Measurements from ENCODE around the gene ARHGAP35.
"Not testable (repeated sequence)": the region's sequence is repeated elsewhere in the genome, so short reads cannot be mapped to it uniquely, and the experiment has no call there.

The ARHGAP35 gene

DNA sequence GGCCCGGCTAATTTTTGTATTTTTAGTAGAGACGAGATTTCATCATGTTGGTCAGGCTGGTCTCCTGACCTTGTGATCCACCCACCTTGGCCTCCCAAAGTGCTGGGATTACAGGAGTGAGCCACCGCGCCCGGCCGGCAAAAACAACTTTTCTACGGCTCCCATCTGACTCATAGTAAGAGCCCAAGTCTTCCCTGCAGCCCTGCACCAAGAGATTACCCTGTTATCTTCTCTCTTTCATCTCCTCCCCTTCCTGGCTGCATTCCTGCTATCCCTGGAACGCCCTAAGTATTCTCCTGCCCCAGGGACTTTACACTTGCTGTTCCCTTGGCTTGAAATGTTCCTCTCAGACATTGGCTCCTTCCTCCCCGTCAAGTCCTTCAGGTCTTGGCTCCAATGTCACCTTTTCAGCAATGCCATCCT is 16.7 kb upstream of the ARHGAP35 start:
- no peak for DNase-seq (ENCODE audit: low read depth)

DNA sequence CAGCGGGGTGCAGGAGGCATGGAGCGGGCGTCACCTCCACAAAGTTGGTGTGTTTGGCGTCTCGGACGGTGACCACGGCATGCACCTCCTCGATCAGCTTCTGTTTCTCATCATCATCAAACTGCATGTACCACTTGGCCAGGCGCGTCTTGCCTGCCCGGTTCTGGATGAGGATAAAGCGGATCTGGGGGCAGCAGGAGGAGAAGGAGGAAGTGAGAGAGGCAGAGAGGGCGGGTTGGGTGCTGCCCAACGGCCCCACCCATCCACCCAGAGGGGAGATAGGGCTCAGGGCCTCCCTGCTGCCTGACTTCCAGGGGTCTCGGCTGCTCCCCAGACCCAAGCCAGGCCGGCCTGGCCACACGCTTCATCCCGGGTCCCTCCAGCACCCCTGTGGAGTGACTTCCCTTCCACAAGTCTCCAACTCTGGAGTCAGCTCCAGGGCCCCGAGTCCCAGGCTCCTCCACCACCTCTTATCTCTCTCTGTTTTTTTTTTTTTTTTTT is 14.8 kb upstream of the ARHGAP35 start:
- no peak for DNase-seq (ENCODE audit: low read depth)

DNA sequence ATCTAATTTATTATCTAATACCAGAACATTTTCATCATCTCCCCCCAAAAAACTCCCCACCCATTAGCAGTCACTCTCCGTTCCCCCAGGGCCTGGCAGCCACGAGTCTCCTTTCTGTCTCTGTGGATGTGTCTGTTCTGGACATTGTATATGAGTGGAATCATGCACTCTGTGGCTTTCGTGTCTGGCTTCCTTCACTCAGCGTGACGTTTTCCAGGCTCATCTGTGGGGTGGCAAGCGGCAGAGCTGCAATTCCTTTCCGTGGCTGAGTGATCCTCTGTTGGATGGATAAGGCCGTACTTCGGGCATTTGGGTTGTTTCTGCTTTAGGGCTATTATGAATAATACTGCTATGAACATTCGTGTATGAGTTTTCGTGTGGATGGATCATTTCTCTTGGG is 13.3 kb upstream of the ARHGAP35 start:
- no peak for DNase-seq (ENCODE audit: low read depth)

- DNase-seq (ENCODE audit: low read depth): no peak
These were observed 12.4 kb upstream of the ARHGAP35 start for GRCh38 chr19:46848389-46848788.

- no peak for DNase-seq (ENCODE audit: low read depth)
These were observed 11.2 kb upstream of the ARHGAP35 start for GRCh38 chr19:46849610-46850009.

GRCh38 chr19:46850228-46851203 is 10.3 kb upstream of the ARHGAP35 start, which contains the start of gene AP2S1:
Gene AP2S1, minus strand, starts transcription at chr19:46850846. Its CDS starts 80 bp downstream, at chr19:46850766.
- peak; percentile 99 for DNase-seq (ENCODE audit: low read depth)

GRCh38 chr19:46852830-46853229 is 8.0 kb upstream of the ARHGAP35 start:
- DNase-seq (ENCODE audit: low read depth): no peak

- DNase-seq (ENCODE audit: low read depth): not testable (repeated sequence)
These were observed 6.1 kb upstream of the ARHGAP35 start for GRCh38 chr19:46854698-46855097.

- DNase-seq (ENCODE audit: low read depth): peak; percentile 86
These were observed 4.5 kb upstream of the ARHGAP35 start for GRCh38 chr19:46856062-46857022.

DNA sequence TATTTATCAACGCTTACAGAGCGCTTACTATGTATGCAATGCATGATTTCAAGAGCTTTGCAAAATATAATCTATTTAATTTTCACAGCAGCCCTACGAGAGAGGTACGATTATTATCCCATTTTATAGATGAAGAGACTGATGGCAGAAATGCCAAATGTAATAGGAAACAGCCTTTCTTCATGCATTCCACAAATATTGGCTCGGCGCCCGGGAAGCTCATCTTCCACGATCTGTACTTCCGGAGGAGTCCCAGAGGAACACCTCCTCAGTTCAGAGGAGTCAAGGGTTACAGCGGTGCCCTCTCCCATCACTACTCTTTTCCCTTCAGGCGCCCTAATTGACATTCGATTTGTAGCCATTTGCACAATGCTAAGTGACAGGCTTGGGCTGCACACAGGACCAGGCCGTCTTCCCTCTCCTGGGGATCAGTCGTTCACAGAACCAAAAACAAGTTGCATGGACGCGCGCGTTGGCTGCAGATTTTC is 1.1 kb upstream of the ARHGAP35 start:
- DNase-seq (ENCODE audit: low read depth): no peak

- peak; percentile 99 for DNase-seq (ENCODE audit: low read depth)
These were observed 512 bp upstream of the ARHGAP35 start for GRCh38 chr19:46860125-46860845.

- DNase-seq (ENCODE audit: low read depth): no peak
These were observed 1.1 kb downstream of the ARHGAP35 start for GRCh38 chr19:46861691-46862502.

GRCh38 chr19:46862503-46862834 is 1.7 kb downstream of the ARHGAP35 start:
- DNase-seq (ENCODE audit: low read depth): no peak

- DNase-seq (ENCODE audit: low read depth): no peak
These were observed 2.3 kb downstream of the ARHGAP35 start for GRCh38 chr19:46862974-46863632.

GRCh38 chr19:46863818-46864629 is 3.2 kb downstream of the ARHGAP35 start:
- peak; percentile 92 for DNase-seq (ENCODE audit: low read depth)

DNA sequence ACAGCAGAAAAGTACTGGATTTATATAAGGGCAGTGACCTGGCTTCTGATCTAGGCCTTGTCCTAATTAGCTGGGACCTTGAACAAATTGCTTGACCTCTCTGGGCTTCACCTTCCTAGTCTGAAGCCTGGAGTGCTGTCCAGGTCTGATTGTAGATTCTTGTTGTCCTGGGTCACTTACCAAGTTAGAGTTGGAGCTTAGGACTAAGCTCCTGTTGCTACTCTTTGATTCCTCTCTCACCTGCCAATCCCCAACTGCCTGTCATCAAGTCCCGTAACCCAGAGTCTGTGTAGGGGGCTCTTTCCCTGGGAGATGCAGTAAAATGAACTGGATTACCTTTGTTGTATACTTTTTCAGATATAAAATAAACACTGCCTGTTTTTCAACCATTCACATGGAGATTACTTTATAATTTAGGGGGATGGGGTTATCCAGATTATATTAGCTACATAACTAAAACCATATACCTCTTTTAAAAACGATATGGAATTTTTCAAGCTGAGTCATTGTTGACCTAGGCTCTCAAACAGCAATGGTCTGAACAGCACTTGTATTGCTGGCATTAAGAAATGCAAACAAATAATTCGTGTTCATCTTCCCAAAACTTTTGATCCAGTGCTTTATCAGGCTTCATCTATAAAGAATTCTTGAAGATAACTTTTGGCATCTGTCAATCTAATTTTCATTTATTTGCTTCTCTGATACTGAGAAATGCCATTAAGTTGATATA is 5.8 kb downstream of the ARHGAP35 start:
- no peak for DNase-seq (ENCODE audit: low read depth)

GRCh38 chr19:46867170-46867569 is 6.4 kb downstream of the ARHGAP35 start:
- DNase-seq (ENCODE audit: low read depth): no peak

DNA sequence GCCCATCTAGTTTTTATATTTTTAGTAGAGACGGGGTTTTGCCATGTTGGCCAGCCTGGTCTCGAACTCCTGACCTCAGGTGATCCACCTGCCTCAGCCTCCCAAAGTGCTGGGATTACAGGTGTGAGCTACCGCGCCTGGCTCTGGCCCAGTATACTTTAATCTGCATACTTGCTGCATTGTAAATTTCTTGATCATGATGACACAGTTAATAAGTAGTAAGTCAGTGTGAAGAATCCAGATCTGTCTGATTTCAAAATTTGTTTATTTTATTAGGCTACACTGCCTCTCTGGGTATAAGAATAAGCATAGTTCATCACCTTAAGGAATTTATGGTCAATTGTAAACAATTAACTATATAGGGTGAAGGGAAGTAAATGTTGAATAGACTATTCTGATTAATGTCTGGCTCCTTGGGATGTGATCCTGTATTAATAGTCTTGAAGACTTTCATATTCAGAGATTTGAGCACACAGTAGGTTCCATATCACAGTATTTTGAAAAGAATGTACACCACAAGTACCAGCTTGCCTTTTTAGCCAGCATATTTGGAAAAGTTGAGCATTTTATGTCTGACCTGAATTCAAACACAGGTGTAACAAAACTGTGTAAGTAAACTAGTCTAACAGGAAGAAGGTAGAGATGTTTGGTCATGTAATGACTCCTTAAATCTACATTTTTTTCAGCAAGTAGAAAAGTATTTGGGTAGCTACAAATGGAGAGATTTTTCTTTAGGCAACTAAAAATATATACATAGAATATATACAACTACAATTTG is 7.4 kb downstream of the ARHGAP35 start:
- no peak for DNase-seq (ENCODE audit: low read depth)
